HG03469 (cell line): Measurements from ENCODE around the gene FBXL17.

Source experiments
- ATAC-seq: cut with Tn5 transposase; IDR thresholded peaks from one replicate; pipeline ENCODE4 v1.9.1; 2021; ENCODE audit warnings: mild to moderate bottlenecking, moderate library complexity, moderate number of reproducible peaks; ENCODE audit not compliant: unreplicated experiment

FBXL17 gene

GRCh38 chr5:107929080-107929479 lies 452.8 kb downstream of the FBXL17 start:
- ATAC-seq = no peak

GRCh38 chr5:107926121-107926520 lies 455.8 kb downstream of the FBXL17 start:
- no peak for ATAC-seq

- no peak for ATAC-seq
Observed at GRCh38 chr5:107925200-107925599, 456.7 kb downstream of the FBXL17 start.

- ATAC-seq = peak; percentile 50
Observed at GRCh38 chr5:107919969-107920368, 461.9 kb downstream of the FBXL17 start.

GRCh38 chr5:107919361-107919760 lies 462.5 kb downstream of the FBXL17 start:
- no peak for ATAC-seq

GRCh38 chr5:107917983-107918382 lies 463.9 kb downstream of the FBXL17 start:
- no peak for ATAC-seq

- ATAC-seq = no peak
Observed at GRCh38 chr5:107916731-107917725, 464.9 kb downstream of the FBXL17 start.

GRCh38 chr5:107915176-107915812 lies 466.6 kb downstream of the FBXL17 start:
- no peak for ATAC-seq

GRCh38 chr5:107913494-107913893 lies 468.4 kb downstream of the FBXL17 start:
- ATAC-seq = no peak

- ATAC-seq = no peak
Observed at GRCh38 chr5:107900721-107901120, 481.2 kb downstream of the FBXL17 start.

- no peak for ATAC-seq
Observed at GRCh38 chr5:107894361-107894760, 487.5 kb downstream of the FBXL17 start.

GRCh38 chr5:107893642-107894041 lies 488.3 kb downstream of the FBXL17 start:
- ATAC-seq = no peak

- no peak for ATAC-seq
Observed at GRCh38 chr5:107889387-107889786, 492.5 kb downstream of the FBXL17 start.

- ATAC-seq = no peak
Observed at GRCh38 chr5:107888541-107888940, 493.4 kb downstream of the FBXL17 start.

- ATAC-seq = no peak
Observed at GRCh38 chr5:107887166-107887943, 494.5 kb downstream of the FBXL17 start.

- no peak for ATAC-seq
Observed at GRCh38 chr5:107885601-107886000, 496.3 kb downstream of the FBXL17 start.

- ATAC-seq = no peak
Observed at GRCh38 chr5:107884871-107885270, 497.0 kb downstream of the FBXL17 start.

- ATAC-seq = no peak
Observed at GRCh38 chr5:107878661-107879060, 503.2 kb downstream of the FBXL17 start.

- ATAC-seq = no peak
Observed at GRCh38 chr5:107876906-107877305, 505.0 kb downstream of the FBXL17 start.

GRCh38 chr5:107876261-107876660 lies 505.6 kb downstream of the FBXL17 start:
- no peak for ATAC-seq

GRCh38 chr5:107875833-107876232 lies 506.1 kb downstream of the FBXL17 start:
- ATAC-seq = no peak
